Endothelial cell of hepatic sinusoid (primary cell): ENCODE data around the gene PRKACA.

Experiments used
- in situ Hi-C: cut with HindIII; loops from 2 replicates; pipeline ENCODE4 v1.10.0; 2017; ENCODE audit warnings: low sequenced_read_pairs

PRKACA gene

GRCh38 chr19:14117668-14118164 lies at the start of gene PRKACA:
PRKACA (minus strand) TSS chr19:14117762; CDS start chr19:14117547, 215 bp downstream.
- in situ Hi-C loops: no loop called here

- in situ Hi-C loops: loop anchor here (10.0 kb wide), 1 partner anchor 98 kb away; no protein-coding TSS in a partner anchor
Measured at GRCh38 chr19:14166999-14167575, 49.5 kb upstream of the PRKACA start.

- in situ Hi-C loops: loop anchor here (10.0 kb wide), 1 partner anchor 99 kb away; no protein-coding TSS in a partner anchor
Measured at GRCh38 chr19:14165990-14166830, 48.6 kb upstream of the PRKACA start.

GRCh38 chr19:14164724-14165493 lies 47.3 kb upstream of the PRKACA start:
- in situ Hi-C loops: loop anchor here (10.0 kb wide), 1 partner anchor 100 kb away; no protein-coding TSS in a partner anchor

- in situ Hi-C loops: loop anchor here (10.0 kb wide), 1 partner anchor 101 kb away; no protein-coding TSS in a partner anchor
Measured at GRCh38 chr19:14164082-14164481, 46.5 kb upstream of the PRKACA start.

GRCh38 chr19:14162871-14163297 lies 45.3 kb upstream of the PRKACA start:
- in situ Hi-C loops: loop anchor here (10.0 kb wide), 1 partner anchor 102 kb away; no protein-coding TSS in a partner anchor

GRCh38 chr19:14161305-14161704 lies 43.7 kb upstream of the PRKACA start:
- in situ Hi-C loops: loop anchor here (10.0 kb wide), 1 partner anchor 103 kb away; no protein-coding TSS in a partner anchor

- in situ Hi-C loops: loop anchor here (10.0 kb wide), 1 partner anchor 105 kb away; no protein-coding TSS in a partner anchor
Measured at GRCh38 chr19:14160017-14160703, 42.6 kb upstream of the PRKACA start.

- in situ Hi-C loops: no loop called here
Measured at GRCh38 chr19:14159059-14159458, 41.5 kb upstream of the PRKACA start.

- in situ Hi-C loops: no loop called here
Measured at GRCh38 chr19:14158276-14159023, 40.9 kb upstream of the PRKACA start.

GRCh38 chr19:14156971-14157717 lies 39.6 kb upstream of the PRKACA start:
- in situ Hi-C loops: no loop called here

GRCh38 chr19:14156122-14156521 lies 38.6 kb upstream of the PRKACA start:
- in situ Hi-C loops: no loop called here

GRCh38 chr19:14155371-14155770 lies 37.8 kb upstream of the PRKACA start:
- in situ Hi-C loops: no loop called here

GRCh38 chr19:14152713-14153112 lies 35.2 kb upstream of the PRKACA start:
- in situ Hi-C loops: no loop called here

GRCh38 chr19:14150770-14151661 lies 33.5 kb upstream of the PRKACA start:
- in situ Hi-C loops: no loop called here

GRCh38 chr19:14150041-14150769 lies 32.6 kb upstream of the PRKACA start:
- in situ Hi-C loops: no loop called here

- in situ Hi-C loops: no loop called here
Measured at GRCh38 chr19:14149509-14149994, 32.0 kb upstream of the PRKACA start.
